Measurements from ENCODE around the gene SAP30BP.

Gene SAP30BP

GRCh38 chr17:75701288-75701687 is 34.1 kb downstream of the SAP30BP start:
- Histone ChIP-seq H3K4me3 (ENCODE audit: low read depth, low read length) (no peak overlapping the region), H2AFZ (no peak overlapping the region), H3K4me2 (ENCODE audit: low read length) (no peak overlapping the region), H3K79me2 (peaks cover 7% of the 10 kb centered on the region), H3K36me3 (ENCODE audit: control insufficient read depth, insufficient read depth, low read length) (no peaks in the 10 kb centered on the region), H3K9ac (no peak overlapping the region), H3K27ac (peak overlapping the region; percentile 61), H3K9me3 (ENCODE audit: control insufficient read depth, low read length) (no peaks in the 10 kb centered on the region), H3K27me3 (ENCODE audit: control insufficient read depth, insufficient read depth, low read length) (no peaks in the 10 kb centered on the region), H3K4me1 (peaks cover 7% of the 10 kb centered on the region)
- no peak for TF ChIP-seq CTCF (IDR thresholded peaks at IDR 0.05)

GRCh38 chr17:75703191-75703590 is 36.1 kb downstream of the SAP30BP start:
- H3K27ac ChIP-seq = no peak overlapping the region
- H3K4me2 ChIP-seq (ENCODE audit: low read length) = no peak overlapping the region
- H2AFZ ChIP-seq = no peak overlapping the region
- peaks cover 7% of the 10 kb centered on the region for H3K4me1 ChIP-seq
- no peak overlapping the region for H3K9ac ChIP-seq
- H3K4me3 ChIP-seq (ENCODE audit: low read depth, low read length) = no peak overlapping the region
- no peaks in the 10 kb centered on the region for H3K9me3 ChIP-seq (ENCODE audit: control insufficient read depth, low read length)
- H3K27me3 ChIP-seq (ENCODE audit: control insufficient read depth, insufficient read depth, low read length) = no peaks in the 10 kb centered on the region
- H3K79me2 ChIP-seq = peaks cover 3% of the 10 kb centered on the region
- H3K36me3 ChIP-seq (ENCODE audit: control insufficient read depth, insufficient read depth, low read length) = no peaks in the 10 kb centered on the region
- TF ChIP-seq CTCF (IDR thresholded peaks at IDR 0.05) = no peak

- no peak for TF ChIP-seq CTCF (IDR thresholded peaks at IDR 0.05)
- Histone ChIP-seq H3K27me3 (ENCODE audit: control insufficient read depth, insufficient read depth, low read length) (no peaks in the 10 kb centered on the region), H3K9me3 (ENCODE audit: control insufficient read depth, low read length) (no peaks in the 10 kb centered on the region), H3K79me2 (peaks cover 3% of the 10 kb centered on the region), H3K4me3 (ENCODE audit: low read depth, low read length) (no peak overlapping the region), H3K9ac (no peak overlapping the region), H2AFZ (no peak overlapping the region), H3K36me3 (ENCODE audit: control insufficient read depth, insufficient read depth, low read length) (no peaks in the 10 kb centered on the region), H3K4me2 (ENCODE audit: low read length) (no peak overlapping the region), H3K4me1 (peaks cover 7% of the 10 kb centered on the region), H3K27ac (no peak overlapping the region)
Measured at GRCh38 chr17:75703591-75703990, 36.5 kb downstream of the SAP30BP start.

GRCh38 chr17:75704963-75705875 is 38.1 kb downstream of the SAP30BP start:
- TF ChIP-seq CTCF (IDR thresholded peaks at IDR 0.05) = no peak
- no peaks in the 10 kb centered on the region for H3K36me3 ChIP-seq (ENCODE audit: control insufficient read depth, insufficient read depth, low read length)
- no peak overlapping the region for H2AFZ ChIP-seq
- no peak overlapping the region for H3K27ac ChIP-seq
- H3K9ac ChIP-seq = no peak overlapping the region
- H3K79me2 ChIP-seq = peaks cover 3% of the 10 kb centered on the region
- no peaks in the 10 kb centered on the region for H3K4me1 ChIP-seq
- no peaks in the 10 kb centered on the region for H3K9me3 ChIP-seq (ENCODE audit: control insufficient read depth, low read length)
- H3K4me3 ChIP-seq (ENCODE audit: low read depth, low read length) = no peak overlapping the region
- no peak overlapping the region for H3K4me2 ChIP-seq (ENCODE audit: low read length)
- H3K27me3 ChIP-seq (ENCODE audit: control insufficient read depth, insufficient read depth, low read length) = no peaks in the 10 kb centered on the region

All from parathyroid adenoma (tissue), 2 donors.